ENCODE data around the gene DCAF11. TPM values are rescaled to one million over a fixed set of nuclear protein-coding genes. Genes with fewer than 3 reads are reported as not detected.
A peak's percentile ranks its signal among the peaks of the same experiment; 100 is the strongest.

The DCAF11 gene
- total RNA-seq, 2 donors from 2014 or later = 89.2 to 106 TPM

GRCh38 chr14:24136684-24137528, 22.3 kb downstream of the DCAF11 start:
- peak; percentile 49 for DNase-seq
- H3K4me3 ChIP-seq = peak overlapping the region; percentile 90
- no peak for TF ChIP-seq CTCF (IDR thresholded peaks at IDR 0.05)
- intact Hi-C loops (cut with DNase I) = no loop called here
- no peaks in the 10 kb centered on the region for H3K27me3 ChIP-seq
- peaks cover 19% of the 10 kb centered on the region for H3K4me1 ChIP-seq
- H3K27ac ChIP-seq = peak overlapping the region; percentile 91
- H3K9me3 ChIP-seq = no peaks in the 10 kb centered on the region
- H3K36me3 ChIP-seq = peaks cover 13% of the 10 kb centered on the region
- peak overlapping the region; percentile 90 to 100 for H3K9ac ChIP-seq (ENCODE audit: low read depth in 2 of 2, low read length in 2 of 2)

- H3K9ac ChIP-seq (ENCODE audit: low read depth in 2 of 2, low read length in 2 of 2) = peak overlapping the region in 1 of 2 donors; percentile 90
- no peak overlapping the region for H3K4me3 ChIP-seq
- peaks cover 25% of the 10 kb centered on the region for H3K4me1 ChIP-seq
- no peak overlapping the region for H3K27ac ChIP-seq
- intact Hi-C loops (cut with DNase I) = no loop called here
- TF ChIP-seq CTCF (IDR thresholded peaks at IDR 0.05) = no peak
- H3K36me3 ChIP-seq = peaks cover 13% of the 10 kb centered on the region
- no peak for DNase-seq
- no peaks in the 10 kb centered on the region for H3K27me3 ChIP-seq
- no peaks in the 10 kb centered on the region for H3K9me3 ChIP-seq
Measured at GRCh38 chr14:24137529-24138395, 23.2 kb downstream of the DCAF11 start.

GRCh38 chr14:24138396-24139271, 24.1 kb downstream of the DCAF11 start:
- Histone ChIP-seq H3K27ac (no peak overlapping the region), H3K9me3 (no peaks in the 10 kb centered on the region), H3K36me3 (peaks cover 13% of the 10 kb centered on the region), H3K27me3 (no peaks in the 10 kb centered on the region), H3K4me3 (no peak overlapping the region), H3K9ac (ENCODE audit: low read depth in 2 of 2, low read length in 2 of 2) (no peak overlapping the region), H3K4me1 (peaks cover 25% of the 10 kb centered on the region)
- intact Hi-C loops (cut with DNase I) = no loop called here
- TF ChIP-seq CTCF (IDR thresholded peaks at IDR 0.05) = no peak
- DNase-seq = no peak

GRCh38 chr14:24139272-24139934, 24.8 kb downstream of the DCAF11 start:
- peak overlapping the region; percentile 94 for H3K27ac ChIP-seq
- peaks cover 13% of the 10 kb centered on the region for H3K36me3 ChIP-seq
- peak overlapping the region; percentile 13 to 14 for H3K9ac ChIP-seq (ENCODE audit: low read depth in 2 of 2, low read length in 2 of 2)

More at GRCh38 chr14:24139272-24139934, 24.8 kb downstream of the DCAF11 start:
- intact Hi-C loops (cut with DNase I) = no loop called here
- no peak for TF ChIP-seq CTCF (IDR thresholded peaks at IDR 0.05)
- no peak for DNase-seq
- Histone ChIP-seq H3K4me3 (no peak overlapping the region), H3K9me3 (no peaks in the 10 kb centered on the region), H3K27me3 (no peaks in the 10 kb centered on the region), H3K4me1 (peaks cover 25% of the 10 kb centered on the region)
